ENCODE measurements around the gene TEKT1. TPM values are rescaled to one million over a fixed set of nuclear protein-coding genes. Genes with fewer than 3 reads are reported as not detected.
"Not testable (repeated sequence)": the region's sequence is repeated elsewhere in the genome, so short reads cannot be mapped to it uniquely, and the experiment has no call there.

Gene TEKT1
- not detected for total RNA-seq

- ChIA-PET POLR2A (no interaction called here), CTCF (no interaction called here)
Measured at GRCh38 chr17:6831661-6832263, at the start of gene TEKT1. Gene TEKT1, minus strand, starts transcription at chr17:6831729. Its CDS starts 1,353 bp downstream, at chr17:6830376.

- CTCF ChIA-PET, result interaction anchor here (1.3 kb wide), 1 partner anchor 36 kb away, joined by 3 read pairs; no protein-coding TSS in a partner anchor
- POLR2A ChIA-PET, result not testable (repeated sequence)
Measured at GRCh38 chr17:6879221-6879975, 47.9 kb upstream of the TEKT1 start.

GRCh38 chr17:6875276-6875675 is 43.7 kb upstream of the TEKT1 start:
- POLR2A ChIA-PET, result not testable (repeated sequence)
- CTCF ChIA-PET, result interaction anchor here (1.4 kb wide), 1 partner anchor 17 kb away, joined by 3 read pairs; no protein-coding TSS in a partner anchor

- CTCF ChIA-PET, result no interaction called here
- POLR2A ChIA-PET, result no interaction called here
Measured at GRCh38 chr17:6872936-6873335, 41.4 kb upstream of the TEKT1 start.

- CTCF ChIA-PET, result no interaction called here
- POLR2A ChIA-PET, result no interaction called here
Measured at GRCh38 chr17:6870841-6871240, 39.3 kb upstream of the TEKT1 start.

DNA sequence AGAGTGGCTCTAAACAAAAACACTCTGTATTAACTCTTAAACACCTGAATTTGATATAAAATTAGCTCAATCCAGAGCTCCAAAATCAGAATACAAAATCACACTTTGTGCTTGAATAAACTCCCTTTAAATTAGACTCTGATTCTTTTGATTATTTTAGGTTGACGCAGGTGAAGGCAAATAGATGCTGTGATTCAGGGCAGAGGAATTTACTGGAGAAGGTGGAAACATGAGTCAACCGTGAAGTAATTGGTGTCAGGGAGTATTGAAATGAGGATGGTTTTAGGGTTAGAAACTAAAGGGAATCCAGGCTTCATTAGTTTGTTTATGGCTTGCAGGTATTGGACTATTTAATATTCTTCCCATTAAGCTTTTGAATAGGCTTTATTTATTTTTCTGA is 37.1 kb upstream of the TEKT1 start:
- POLR2A ChIA-PET, result no interaction called here
- CTCF ChIA-PET, result no interaction called here

GRCh38 chr17:6867849-6868248 is 36.3 kb upstream of the TEKT1 start:
- ChIA-PET CTCF (no interaction called here), POLR2A (no interaction called here)

- POLR2A ChIA-PET, result no interaction called here
- CTCF ChIA-PET, result no interaction called here
Measured at GRCh38 chr17:6862825-6863224, 31.3 kb upstream of the TEKT1 start.

- POLR2A ChIA-PET, result no interaction called here
- CTCF ChIA-PET, result interaction anchor here (0.8 kb wide), 1 partner anchor 19 kb away, joined by 3 read pairs; no protein-coding TSS in a partner anchor
Measured at GRCh38 chr17:6862122-6862521, 30.6 kb upstream of the TEKT1 start.

- POLR2A ChIA-PET, result no interaction called here
- CTCF ChIA-PET, result no interaction called here
Measured at GRCh38 chr17:6857904-6858303, 26.4 kb upstream of the TEKT1 start.

GRCh38 chr17:6857336-6857735 is 25.8 kb upstream of the TEKT1 start:
- CTCF ChIA-PET, result no interaction called here
- POLR2A ChIA-PET, result no interaction called here

DNA sequence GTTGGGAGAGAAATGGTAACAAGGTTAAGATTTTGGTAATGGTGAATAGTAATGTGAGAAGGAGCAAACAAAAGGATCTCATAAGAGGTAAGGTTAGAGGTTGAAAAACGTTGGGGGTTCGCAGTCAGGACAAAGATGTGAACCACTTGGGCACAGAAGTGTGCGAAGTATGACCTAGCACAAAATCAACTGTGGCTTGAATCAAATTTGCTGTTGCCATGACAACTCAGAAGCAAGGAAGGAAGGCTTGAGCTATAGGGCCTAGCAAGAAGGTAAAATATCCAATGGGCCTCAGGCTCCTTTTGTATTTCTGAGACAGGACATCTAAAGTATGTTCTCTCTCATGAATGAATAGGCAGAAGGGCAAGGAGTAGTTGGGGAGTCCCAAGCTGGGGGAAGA is 24.5 kb upstream of the TEKT1 start:
- ChIA-PET CTCF (interaction anchor here (1.1 kb wide), 1 partner anchor 112 kb away, joined by 3 read pairs; no protein-coding TSS in a partner anchor), POLR2A (no interaction called here)

DNA sequence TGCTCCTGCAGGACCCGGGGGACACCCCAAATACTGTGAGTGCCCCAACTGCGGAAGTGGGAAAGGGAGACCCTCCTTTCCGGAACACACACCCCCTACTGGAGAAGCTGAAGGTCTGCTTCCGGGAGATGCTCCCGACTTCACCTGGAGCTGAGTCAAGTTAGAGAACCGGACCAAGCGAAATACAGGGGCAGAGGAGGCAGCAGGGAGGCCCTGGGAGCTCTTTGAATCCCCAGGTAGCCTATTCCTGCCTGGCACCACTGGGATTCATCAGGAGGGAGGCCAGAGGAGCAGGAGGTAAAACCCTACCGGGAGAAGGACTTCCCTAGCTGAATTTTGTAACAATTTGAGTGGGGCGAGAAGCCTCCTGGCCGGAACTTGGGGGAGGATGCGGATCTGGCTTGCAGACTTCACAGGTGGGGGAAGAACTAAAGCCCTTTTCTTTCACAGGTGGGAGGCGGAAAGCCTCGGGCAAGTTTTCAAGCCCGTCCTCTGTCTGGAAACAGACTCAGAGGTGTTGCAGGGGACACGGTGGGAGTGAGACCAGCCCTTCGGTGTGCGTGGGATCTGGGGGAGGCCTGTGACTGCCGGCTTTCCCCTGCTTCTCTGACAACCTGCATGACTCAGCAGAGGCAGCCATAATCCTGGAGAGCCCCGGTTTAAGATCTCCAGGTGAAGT is 22.4 kb upstream of the TEKT1 start:
- POLR2A ChIA-PET, result interaction anchor here (0.9 kb wide), 1 partner anchor 8 kb away, joined by 3 read pairs; no protein-coding TSS in a partner anchor
- CTCF ChIA-PET, result interaction anchor here (1.4 kb wide), 1 partner anchor 11 kb away, joined by 9 read pairs; no protein-coding TSS in a partner anchor

DNA sequence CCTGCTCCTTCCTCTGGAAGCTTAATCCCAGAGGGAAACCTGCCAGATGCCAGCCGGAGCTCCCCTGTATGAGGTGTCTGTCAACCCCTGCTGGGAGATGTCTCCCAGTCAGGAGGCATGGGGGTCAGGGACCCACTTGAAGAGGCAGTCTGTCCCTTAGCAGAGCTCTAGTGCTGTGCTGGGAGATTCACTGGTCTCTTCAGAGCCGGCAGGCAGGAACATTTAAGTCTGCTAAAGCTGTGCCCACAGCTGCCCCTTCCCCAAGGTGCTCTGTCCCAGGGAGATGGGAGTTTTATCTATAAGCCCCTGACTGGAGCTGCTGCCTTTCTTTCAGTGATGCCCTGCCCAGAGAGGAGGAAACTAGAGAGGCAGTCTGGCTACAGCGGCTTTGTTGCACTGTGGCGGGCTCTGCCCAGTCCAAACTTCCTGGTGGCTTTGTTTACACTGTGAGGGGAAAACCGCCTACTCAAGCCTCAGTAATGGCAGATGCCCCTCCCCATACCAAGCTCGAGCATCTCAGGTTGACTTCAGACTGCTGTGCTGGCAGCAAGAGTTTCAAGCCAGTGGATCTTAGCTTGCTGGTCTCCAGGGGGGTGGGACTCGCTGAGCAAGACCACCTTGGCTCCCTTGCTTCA is 17.1 kb upstream of the TEKT1 start:
- POLR2A ChIA-PET, result not testable (repeated sequence)
- CTCF ChIA-PET, result interaction anchor here (0.9 kb wide), 1 partner anchor 65 kb away, joined by 3 read pairs; no protein-coding TSS in a partner anchor

DNA sequence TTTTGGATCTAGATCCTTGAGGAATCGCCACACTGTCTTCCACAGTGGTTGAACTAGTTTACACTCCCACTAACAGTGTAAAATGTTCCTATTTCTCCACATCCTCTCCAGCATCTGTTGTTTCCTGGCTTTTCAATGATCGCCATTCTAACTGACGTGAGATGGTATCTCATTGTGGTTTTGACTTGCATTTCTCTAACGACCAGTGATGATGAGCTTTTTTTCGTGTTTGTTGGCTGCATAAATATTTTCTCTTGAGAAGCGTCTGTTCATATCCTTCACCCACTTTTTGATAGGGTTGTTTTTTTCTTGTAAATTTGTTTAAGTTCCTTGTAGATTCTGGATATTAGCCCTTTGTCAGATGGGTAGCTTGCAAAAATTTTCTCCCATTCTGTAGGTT is 14.6 kb upstream of the TEKT1 start:
- POLR2A ChIA-PET, CTCF ChIA-PET: not testable (repeated sequence)

- CTCF ChIA-PET, result interaction anchor here (1.1 to 1.6 kb wide), 6 partner anchors 11 to 333 kb away, joined by 3 to 5 read pairs (median 3); partner anchors contain the start of gene RNASEK
- POLR2A ChIA-PET, result not testable (repeated sequence)
Measured at GRCh38 chr17:6844406-6844805, 12.9 kb upstream of the TEKT1 start.

GRCh38 chr17:6843241-6843880 is 11.8 kb upstream of the TEKT1 start:
- ChIA-PET POLR2A (no interaction called here), CTCF (interaction anchor here (1.0 to 1.9 kb wide), 14 partner anchors 8 to 334 kb away, joined by 3 to 9 read pairs (median 3); partner anchors contain the start of gene RNASEK)

GRCh38 chr17:6841769-6842168 is 10.2 kb upstream of the TEKT1 start:
- CTCF ChIA-PET, result interaction anchor here (0.7 to 1.9 kb wide), 3 partner anchors 10 to 58 kb away, joined by 3 to 9 read pairs (median 4); no protein-coding TSS in a partner anchor
- POLR2A ChIA-PET, result not testable (repeated sequence)

GRCh38 chr17:6830383-6830986 is 1.0 kb downstream of the TEKT1 start:
- ChIA-PET POLR2A (no interaction called here), CTCF (no interaction called here)
